ENCODE data around the gene CFAP410. TPM values are rescaled to one million over a fixed set of nuclear protein-coding genes. Genes with fewer than 3 reads are reported as not detected.

CFAP410 gene
- total RNA-seq, 2 experiments from 2014 or later = 13.2 to 14.8 TPM

GRCh38 chr21:44353191-44353970 lies 14.2 kb upstream of the CFAP410 start, which contains the start of gene TRPM2:
Gene TRPM2, plus strand, starts transcription at chr21:44353621. Its CDS starts 80 bp downstream, at chr21:44353701.
- peak within 1 kb of the TSS; percentile 44 for H3K27ac Mint-ChIP-seq
- no peaks in the 10 kb centered on the region for H3K9me3 Mint-ChIP-seq
- intact Hi-C loops (cut with micrococcal nuclease) = loop anchor here (10.0 kb wide), 1 partner anchor 571 kb away; the partner anchor contains the start of gene ITGB2
- peaks cover 4% of the 10 kb centered on the region for H3K27me3 Mint-ChIP-seq (ENCODE audit: low read depth)
- CTCF ChIA-PET = interaction anchor here (0.6 to 1.4 kb wide), 3 partner anchors 13 to 96 kb away, joined by 3 to 4 read pairs (median 4); no protein-coding TSS in a partner anchor
- H3K4me3 Mint-ChIP-seq = peak within 1 kb of the TSS; percentile 40
- H3K4me1 Mint-ChIP-seq (ENCODE audit: low read depth) = peaks cover 49% of the 10 kb centered on the region
- peak; percentile 48 for DNase-seq
- H3K36me3 Mint-ChIP-seq (ENCODE audit: low read depth) = no peaks in the 10 kb centered on the region

DNA sequence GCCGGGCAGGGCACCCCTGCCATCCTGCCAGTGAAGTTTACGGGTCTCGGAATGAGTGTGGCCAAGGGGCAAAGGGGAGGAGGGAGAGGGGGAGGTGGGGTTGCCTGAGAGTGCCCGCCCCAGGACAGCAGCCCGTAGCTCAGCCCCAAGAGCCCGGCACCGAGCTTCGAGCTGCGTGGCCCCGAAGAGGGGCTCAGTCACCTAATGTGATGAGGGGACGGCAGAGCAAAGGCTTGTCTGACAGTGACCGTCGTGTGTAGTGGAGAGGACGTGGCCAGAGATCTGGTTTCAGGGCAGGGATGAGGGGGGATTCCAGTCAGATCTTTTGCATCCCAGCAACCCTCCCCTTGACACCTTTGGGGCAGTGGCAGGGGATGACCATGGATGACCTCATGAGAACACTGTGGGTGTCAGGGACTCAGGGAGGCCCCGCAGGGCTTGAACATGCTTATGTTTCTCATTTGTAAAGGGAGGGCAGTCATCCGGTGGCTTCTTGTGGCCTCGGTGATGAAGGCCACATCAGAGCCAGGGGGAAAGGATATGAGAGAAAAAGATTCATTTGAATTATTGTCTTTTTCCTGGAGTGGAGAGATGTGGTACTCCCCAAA lies 13.2 kb upstream of the CFAP410 start:
- H3K4me3 Mint-ChIP-seq = no peak overlapping the region
- peaks cover 49% of the 10 kb centered on the region for H3K4me1 Mint-ChIP-seq (ENCODE audit: low read depth)
- no peaks in the 10 kb centered on the region for H3K9me3 Mint-ChIP-seq
- CTCF ChIA-PET = interaction anchor here (1.4 kb wide), 1 partner anchor 54 kb away, joined by 4 read pairs; no protein-coding TSS in a partner anchor
- intact Hi-C loops (cut with micrococcal nuclease) = loop anchor here (10.0 kb wide), 1 partner anchor 572 kb away; the partner anchor contains the start of gene ITGB2
- peaks cover 4% of the 10 kb centered on the region for H3K27me3 Mint-ChIP-seq (ENCODE audit: low read depth)
- H3K27ac Mint-ChIP-seq = no peak overlapping the region
- no peaks in the 10 kb centered on the region for H3K36me3 Mint-ChIP-seq (ENCODE audit: low read depth)
- DNase-seq = peak; percentile 32

GRCh38 chr21:44351535-44352252 lies 12.5 kb upstream of the CFAP410 start:
- H3K27me3 Mint-ChIP-seq (ENCODE audit: low read depth) = peaks cover 4% of the 10 kb centered on the region
- no peaks in the 10 kb centered on the region for H3K9me3 Mint-ChIP-seq
- H3K27ac Mint-ChIP-seq = no peak overlapping the region
- CTCF ChIA-PET = interaction anchor here (0.8 kb wide), 1 partner anchor 90 kb away, joined by 3 read pairs; no protein-coding TSS in a partner anchor
- no peaks in the 10 kb centered on the region for H3K36me3 Mint-ChIP-seq (ENCODE audit: low read depth)
- peaks cover 45% of the 10 kb centered on the region for H3K4me1 Mint-ChIP-seq (ENCODE audit: low read depth)
- no peak for DNase-seq
- H3K4me3 Mint-ChIP-seq = no peak overlapping the region
- intact Hi-C loops (cut with micrococcal nuclease) = loop anchor here (10.0 kb wide), 1 partner anchor 573 kb away; the partner anchor contains the start of gene ITGB2

DNA sequence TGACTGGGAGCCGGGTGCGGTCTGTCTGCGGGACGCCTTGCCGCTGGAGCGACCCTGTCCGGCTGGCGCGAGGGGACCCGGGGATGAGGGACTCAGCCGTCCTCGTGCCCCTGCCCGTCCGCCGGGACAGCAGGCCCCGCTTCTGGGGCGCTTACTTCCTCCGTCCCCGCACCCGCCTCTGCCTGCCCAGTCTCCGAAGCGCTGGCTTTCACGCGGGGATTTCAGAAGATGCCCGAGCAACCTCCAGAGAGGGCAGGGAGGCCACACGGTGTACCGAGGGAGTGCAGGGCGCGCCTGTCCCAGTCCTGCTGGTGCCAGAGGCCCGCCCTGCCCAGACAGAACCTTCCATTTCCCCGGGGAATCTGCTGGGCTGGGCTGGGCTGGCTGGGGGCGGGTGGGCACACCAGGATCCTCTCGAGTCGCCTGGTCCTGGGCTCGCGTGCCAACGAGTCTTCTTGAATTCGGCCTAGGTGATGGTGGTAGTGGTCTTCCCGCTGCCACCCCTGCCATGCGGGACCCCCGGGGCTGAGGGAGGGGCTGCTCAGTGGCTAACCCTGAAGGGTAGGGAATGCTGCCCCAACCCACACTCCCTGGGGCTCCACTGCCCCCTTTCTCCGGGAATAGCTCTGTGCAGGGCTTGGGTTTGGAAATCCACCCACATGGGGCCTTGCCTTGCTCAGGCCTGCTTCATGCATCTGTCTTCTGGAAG lies 11.7 kb upstream of the CFAP410 start:
- no peaks in the 10 kb centered on the region for H3K36me3 Mint-ChIP-seq (ENCODE audit: low read depth)
- peaks cover 38% of the 10 kb centered on the region for H3K4me1 Mint-ChIP-seq (ENCODE audit: low read depth)

DNA sequence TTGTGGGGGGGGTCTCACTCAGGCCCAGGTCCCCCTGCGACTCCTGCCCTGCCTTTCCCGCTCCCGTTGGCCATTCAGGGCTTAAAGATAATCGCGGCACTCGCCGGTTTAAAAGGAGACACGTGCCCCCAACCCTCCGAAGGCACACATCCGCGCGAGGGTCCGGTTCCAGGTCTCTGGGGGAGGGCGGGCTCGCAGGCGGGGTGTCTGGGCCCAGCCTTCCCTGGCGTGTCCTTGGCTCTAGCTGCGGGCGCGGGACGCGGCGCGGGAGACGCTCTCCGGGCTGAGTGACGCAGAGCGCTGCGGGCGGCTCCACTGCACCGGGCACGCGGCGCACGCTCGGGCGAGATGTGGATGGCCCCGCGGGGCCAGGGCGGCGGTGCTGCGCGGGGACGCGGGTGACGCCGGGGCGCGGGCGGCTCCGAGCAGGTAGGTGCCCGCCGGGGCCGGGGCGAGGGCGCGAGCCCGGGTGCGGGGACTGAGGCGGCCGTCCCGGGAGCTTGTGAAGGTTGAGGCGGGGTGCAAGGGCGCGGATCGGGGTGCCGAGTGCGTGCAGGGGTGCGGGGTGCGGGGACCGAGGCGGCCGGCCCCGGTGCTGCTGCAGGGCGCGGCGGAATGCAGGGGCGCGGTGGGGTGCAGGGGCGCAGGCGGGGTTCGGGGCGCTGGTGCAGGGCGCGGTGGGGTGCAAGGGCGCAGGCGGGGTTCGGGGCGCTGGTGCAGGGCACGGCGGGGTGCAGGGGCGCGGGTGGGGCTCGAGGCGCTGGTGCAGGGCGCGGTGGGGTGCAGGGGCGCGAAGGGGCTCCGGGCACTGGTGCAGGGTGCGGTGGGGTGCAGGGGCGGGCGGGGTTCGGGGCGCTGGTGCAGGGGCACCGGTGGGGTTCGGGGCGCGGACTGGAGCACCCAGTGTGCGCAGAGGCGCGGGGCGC lies 10.9 kb upstream of the CFAP410 start:
- no peaks in the 10 kb centered on the region for H3K9me3 Mint-ChIP-seq
- H3K4me1 Mint-ChIP-seq (ENCODE audit: low read depth) = peaks cover 32% of the 10 kb centered on the region
- intact Hi-C loops (cut with micrococcal nuclease) = loop anchor here (10.0 kb wide), 1 partner anchor 575 kb away; the partner anchor contains the start of gene ITGB2
- H3K36me3 Mint-ChIP-seq (ENCODE audit: low read depth) = no peaks in the 10 kb centered on the region
- no peak for DNase-seq
- CTCF ChIA-PET = no interaction called here
- no peak overlapping the region for H3K4me3 Mint-ChIP-seq
- H3K27me3 Mint-ChIP-seq (ENCODE audit: low read depth) = peaks cover 4% of the 10 kb centered on the region
- H3K27ac Mint-ChIP-seq = no peak overlapping the region

More for the DNA sequence above, 11.7 kb upstream of the CFAP410 start:
- no peaks in the 10 kb centered on the region for H3K9me3 Mint-ChIP-seq
- CTCF ChIA-PET = interaction anchor here (0.8 kb wide), 1 partner anchor 90 kb away, joined by 3 read pairs; no protein-coding TSS in a partner anchor
- no peak for DNase-seq
- H3K4me3 Mint-ChIP-seq = no peak overlapping the region
- intact Hi-C loops (cut with micrococcal nuclease) = loop anchor here (10.0 kb wide), 1 partner anchor 574 kb away; the partner anchor contains the start of gene ITGB2
- H3K27ac Mint-ChIP-seq = no peak overlapping the region
- H3K27me3 Mint-ChIP-seq (ENCODE audit: low read depth) = peaks cover 4% of the 10 kb centered on the region

DNA sequence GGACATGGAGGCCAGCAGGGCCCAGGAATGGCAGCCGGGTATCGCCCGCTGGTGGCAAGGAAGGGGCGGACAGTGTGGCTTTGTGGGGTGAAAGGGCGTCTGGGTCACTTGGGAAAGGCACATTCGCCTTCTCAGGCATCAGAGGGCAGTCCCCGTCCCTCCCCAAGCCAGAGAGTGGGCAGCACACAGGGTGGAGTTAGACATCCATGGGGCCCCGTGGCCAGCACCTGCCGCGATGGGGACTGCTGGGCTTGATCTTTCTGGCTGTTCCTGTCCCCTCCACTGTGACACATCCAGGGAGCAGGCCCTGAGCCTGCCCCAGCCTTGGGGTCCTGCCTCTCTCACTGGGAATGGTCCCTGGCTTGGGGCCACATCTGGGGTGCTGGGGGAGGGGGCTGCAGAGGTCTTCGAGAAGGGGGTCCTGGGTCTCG lies 10.2 kb upstream of the CFAP410 start:
- Mint-ChIP-seq H3K9me3 (no peaks in the 10 kb centered on the region), H3K4me3 (no peak overlapping the region)
- intact Hi-C loops (cut with micrococcal nuclease) = no loop called here

DNA sequence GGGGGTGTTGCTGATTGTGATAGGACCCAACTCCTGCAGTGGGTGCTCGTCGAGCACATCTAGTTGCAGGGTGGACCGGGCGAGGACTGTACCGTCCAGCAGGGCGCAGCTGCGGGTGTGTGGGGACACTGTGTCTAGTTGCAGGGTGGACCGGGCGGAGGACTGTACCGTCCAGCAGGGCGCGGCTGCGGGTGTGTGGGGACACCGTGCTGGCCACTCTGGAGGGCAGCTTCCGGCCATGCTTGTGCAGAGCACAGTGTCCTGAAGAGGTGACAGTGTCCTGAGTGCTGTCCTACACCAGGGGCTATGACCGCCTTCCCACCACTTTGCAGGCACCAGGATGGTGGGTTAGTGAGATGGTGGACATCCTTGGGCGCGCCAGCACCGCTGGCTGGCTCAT lies 9.7 kb upstream of the CFAP410 start:
- Mint-ChIP-seq H3K4me3 (no peak overlapping the region), H3K4me1 (ENCODE audit: low read depth) (peaks cover 19% of the 10 kb centered on the region), H3K36me3 (ENCODE audit: low read depth) (no peaks in the 10 kb centered on the region), H3K27me3 (ENCODE audit: low read depth) (peaks cover 4% of the 10 kb centered on the region), H3K9me3 (no peaks in the 10 kb centered on the region), H3K27ac (no peak overlapping the region)
- CTCF ChIA-PET = no interaction called here
- intact Hi-C loops (cut with micrococcal nuclease) = no loop called here
- DNase-seq = no peak

More for the DNA sequence above, 10.2 kb upstream of the CFAP410 start:
- CTCF ChIA-PET = no interaction called here
- H3K27ac Mint-ChIP-seq = no peak overlapping the region
- peaks cover 4% of the 10 kb centered on the region for H3K27me3 Mint-ChIP-seq (ENCODE audit: low read depth)
- DNase-seq = no peak
- no peaks in the 10 kb centered on the region for H3K36me3 Mint-ChIP-seq (ENCODE audit: low read depth)
- H3K4me1 Mint-ChIP-seq (ENCODE audit: low read depth) = peaks cover 25% of the 10 kb centered on the region

- CTCF ChIA-PET = no interaction called here
- no peak overlapping the region for H3K27ac Mint-ChIP-seq
- intact Hi-C loops (cut with micrococcal nuclease) = no loop called here
These were observed 8.8 kb upstream of the CFAP410 start for GRCh38 chr21:44347911-44348451.

GRCh38 chr21:44345495-44345894 lies 6.3 kb upstream of the CFAP410 start:
- Mint-ChIP-seq H3K27ac (no peak overlapping the region), H3K4me3 (no peak overlapping the region), H3K36me3 (ENCODE audit: low read depth) (no peaks in the 10 kb centered on the region), H3K9me3 (no peaks in the 10 kb centered on the region), H3K4me1 (ENCODE audit: low read depth) (peaks cover 4% of the 10 kb centered on the region), H3K27me3 (ENCODE audit: low read depth) (no peaks in the 10 kb centered on the region)
- CTCF ChIA-PET = no interaction called here
- no peak for DNase-seq
- intact Hi-C loops (cut with micrococcal nuclease) = no loop called here

More at GRCh38 chr21:44347911-44348451, 8.8 kb upstream of the CFAP410 start:
- H3K27me3 Mint-ChIP-seq (ENCODE audit: low read depth) = peaks cover 4% of the 10 kb centered on the region
- no peak overlapping the region for H3K4me3 Mint-ChIP-seq
- H3K9me3 Mint-ChIP-seq = no peaks in the 10 kb centered on the region
- no peaks in the 10 kb centered on the region for H3K36me3 Mint-ChIP-seq (ENCODE audit: low read depth)
- peaks cover 10% of the 10 kb centered on the region for H3K4me1 Mint-ChIP-seq (ENCODE audit: low read depth)
- DNase-seq = no peak

DNA sequence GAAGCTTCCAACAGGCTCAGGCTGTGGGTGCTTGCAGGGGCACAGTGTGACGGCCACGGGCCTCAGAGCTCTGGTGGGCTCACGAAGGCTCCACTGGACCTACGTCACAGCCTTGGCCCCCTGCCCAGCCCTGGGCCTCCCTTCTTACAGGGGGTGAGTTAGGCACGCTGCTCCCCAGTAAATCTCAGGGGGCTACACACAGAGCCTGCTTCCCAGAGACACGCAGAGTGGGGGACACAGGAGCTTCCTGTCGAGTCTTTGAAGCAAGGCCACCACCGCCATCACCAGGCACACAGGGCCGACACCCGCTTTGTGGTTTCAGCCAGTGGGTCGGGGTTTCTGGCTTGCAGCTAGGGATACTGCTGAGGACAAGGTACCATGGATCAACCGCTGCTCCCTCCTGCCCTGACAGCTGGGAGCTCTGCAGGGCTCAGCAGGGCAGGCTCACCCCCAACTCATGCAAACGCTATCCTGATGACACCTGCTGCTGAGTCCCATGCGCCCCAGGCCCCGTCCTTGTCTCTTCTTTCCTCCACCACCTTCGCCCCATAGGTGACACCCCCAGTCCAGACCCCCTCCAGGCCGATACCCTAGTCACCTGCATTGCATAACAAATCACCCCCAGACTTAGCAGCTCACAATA lies 5.5 kb upstream of the CFAP410 start:
- DNase-seq = no peak
- no peaks in the 10 kb centered on the region for H3K27me3 Mint-ChIP-seq (ENCODE audit: low read depth)
- intact Hi-C loops (cut with micrococcal nuclease) = no loop called here
- no peaks in the 10 kb centered on the region for H3K36me3 Mint-ChIP-seq (ENCODE audit: low read depth)
- H3K4me3 Mint-ChIP-seq = no peak overlapping the region
- CTCF ChIA-PET = no interaction called here
- H3K9me3 Mint-ChIP-seq = no peaks in the 10 kb centered on the region
- peaks cover 12% of the 10 kb centered on the region for H3K4me1 Mint-ChIP-seq (ENCODE audit: low read depth)
- no peak overlapping the region for H3K27ac Mint-ChIP-seq

Measured in activated naive CD4-positive, alpha-beta T cell treated with anti-CD3 and anti-CD28 coated beads for 36 hours (primary cell).